GM21576 (cell line): ENCODE data around the gene SH2D2A.
A peak's percentile ranks its signal among the peaks of the same experiment; 100 is the strongest.
"Not testable (repeated sequence)": the region's sequence is repeated elsewhere in the genome, so short reads cannot be mapped to it uniquely, and the experiment has no call there.

Source experiments
- ATAC-seq: cut with Tn5 transposase; IDR thresholded peaks from one replicate; pipeline ENCODE4 v1.9.1; 2021; ENCODE audit warnings: mild to moderate bottlenecking, moderate library complexity; ENCODE audit not compliant: unreplicated experiment

SH2D2A gene

DNA sequence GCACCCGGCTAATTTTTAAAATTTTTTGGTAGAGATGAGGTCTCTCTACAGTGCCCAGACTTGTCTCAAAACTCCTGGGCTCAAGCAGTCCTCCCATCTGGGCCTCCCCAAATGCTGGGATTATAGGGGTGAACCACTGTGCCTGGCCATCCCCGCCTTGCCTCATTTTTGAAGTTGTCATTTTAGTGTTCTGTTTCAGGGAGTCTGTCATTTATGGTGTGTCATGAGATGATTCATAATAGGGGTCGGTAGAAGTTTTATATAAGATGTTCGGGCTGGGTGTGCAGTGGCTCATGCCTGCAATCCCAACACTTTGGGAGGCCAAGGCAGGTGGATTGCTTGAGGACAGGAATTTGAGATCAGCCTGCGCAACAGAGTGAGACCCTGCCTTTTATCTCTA is 40.8 kb downstream of the SH2D2A start:
- ATAC-seq: no peak

DNA sequence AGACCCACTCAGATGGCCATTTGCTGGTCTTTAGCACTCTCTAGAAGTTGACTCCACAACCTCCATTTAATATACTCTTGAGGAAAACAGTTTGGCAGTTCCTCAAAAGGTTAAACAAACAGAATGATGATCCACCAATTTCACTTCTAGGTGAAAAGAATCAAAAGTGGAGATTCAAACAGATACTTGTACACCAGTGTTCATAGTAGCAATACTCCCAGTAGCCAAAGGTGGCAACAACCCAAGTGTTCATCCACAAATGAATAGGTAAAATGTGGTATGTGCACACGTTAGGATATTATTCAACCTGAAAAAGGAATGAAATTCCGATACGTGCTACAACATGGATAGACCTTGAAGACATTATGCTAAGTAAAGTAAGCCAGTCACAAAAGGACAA is 43.0 kb downstream of the SH2D2A start:
- no peak for ATAC-seq

DNA sequence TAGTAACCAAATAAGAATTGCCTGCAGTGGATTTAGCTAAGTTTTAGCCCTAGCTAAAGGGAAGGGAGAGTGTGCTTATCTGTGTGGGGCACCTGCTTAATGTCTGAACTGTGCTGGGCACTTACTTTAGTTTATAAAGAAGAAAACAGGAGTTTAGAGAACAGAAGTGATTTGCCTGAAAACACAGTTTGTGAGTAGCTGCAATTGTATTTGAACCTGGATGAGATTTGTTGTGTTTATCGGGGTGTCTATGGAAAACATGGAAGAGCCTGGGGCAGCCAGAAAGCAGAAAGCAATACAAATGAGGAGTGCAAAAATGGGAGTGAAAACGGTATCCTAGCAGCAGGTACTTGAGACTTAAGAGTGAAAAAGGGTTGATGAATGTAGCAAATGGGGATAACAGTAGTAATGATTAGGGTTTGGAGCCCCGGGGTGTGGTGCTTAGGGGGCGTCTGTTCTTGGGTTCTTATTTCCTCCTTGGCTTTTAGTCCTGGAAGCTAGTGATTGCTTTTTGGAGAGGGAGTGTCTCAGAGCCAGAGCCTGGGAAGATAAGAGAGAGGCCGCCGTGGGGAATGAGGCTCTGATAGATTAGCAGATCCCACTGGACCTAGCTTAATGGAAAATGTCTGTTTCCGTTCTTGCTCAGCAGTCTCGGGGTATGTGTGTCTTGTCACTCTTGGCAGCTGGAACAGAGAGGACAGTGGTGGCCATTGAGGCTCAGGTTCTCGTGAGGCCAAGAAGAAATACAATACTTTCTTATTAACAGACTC is 43.7 kb downstream of the SH2D2A start:
- ATAC-seq: no peak

DNA sequence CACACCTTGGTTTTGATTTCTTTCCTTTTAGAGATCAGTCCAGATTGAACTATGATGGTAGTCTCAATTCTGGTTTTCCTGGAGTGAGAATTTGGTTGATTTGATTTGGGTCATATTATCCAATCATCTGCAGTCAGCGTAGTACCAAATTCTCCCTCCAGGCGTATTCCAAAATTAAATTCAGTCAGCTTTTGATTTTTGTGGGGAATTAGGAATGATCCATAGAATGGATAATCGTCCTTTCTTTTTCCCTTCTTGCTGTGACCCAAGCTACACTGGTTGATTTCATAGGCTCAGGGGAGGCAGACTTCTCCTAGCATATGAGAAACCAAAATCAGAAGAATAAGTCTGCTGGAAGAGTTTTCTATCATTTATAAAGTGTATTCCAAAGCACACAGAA is 44.4 kb downstream of the SH2D2A start:
- ATAC-seq: no peak

DNA sequence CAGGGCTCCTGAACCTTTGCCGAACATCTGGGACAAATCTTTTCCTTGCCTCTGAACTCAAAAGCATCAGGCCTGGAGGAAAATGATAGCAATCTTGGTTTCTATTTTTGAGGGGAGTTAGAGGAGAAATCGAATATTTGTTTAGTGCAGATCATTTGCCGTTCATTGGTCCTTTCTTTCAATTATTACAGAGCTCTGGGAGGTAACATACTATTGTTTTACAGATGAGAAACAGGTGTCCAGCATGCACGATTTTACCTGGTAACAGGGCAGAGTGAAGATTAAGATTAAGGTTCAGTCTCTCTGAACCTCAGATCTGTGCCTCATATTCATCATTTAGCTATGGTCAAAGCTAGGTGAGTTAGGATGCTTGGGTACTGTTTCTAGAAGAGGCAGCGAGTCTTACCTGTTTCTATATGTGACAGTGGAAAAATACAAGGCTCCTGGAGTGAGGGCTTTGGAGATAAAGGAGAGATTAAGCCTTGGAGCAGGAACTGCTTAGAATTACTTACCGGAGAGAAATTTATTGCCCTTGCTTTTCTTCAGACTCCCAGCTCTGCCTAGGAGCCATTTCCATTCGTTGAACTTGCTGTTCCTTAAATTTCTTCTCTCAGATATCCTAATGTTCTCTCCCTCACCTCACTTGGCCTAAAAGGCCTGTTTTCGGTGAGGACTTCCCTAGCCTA is 47.9 kb downstream of the SH2D2A start:
- ATAC-seq: no peak

DNA sequence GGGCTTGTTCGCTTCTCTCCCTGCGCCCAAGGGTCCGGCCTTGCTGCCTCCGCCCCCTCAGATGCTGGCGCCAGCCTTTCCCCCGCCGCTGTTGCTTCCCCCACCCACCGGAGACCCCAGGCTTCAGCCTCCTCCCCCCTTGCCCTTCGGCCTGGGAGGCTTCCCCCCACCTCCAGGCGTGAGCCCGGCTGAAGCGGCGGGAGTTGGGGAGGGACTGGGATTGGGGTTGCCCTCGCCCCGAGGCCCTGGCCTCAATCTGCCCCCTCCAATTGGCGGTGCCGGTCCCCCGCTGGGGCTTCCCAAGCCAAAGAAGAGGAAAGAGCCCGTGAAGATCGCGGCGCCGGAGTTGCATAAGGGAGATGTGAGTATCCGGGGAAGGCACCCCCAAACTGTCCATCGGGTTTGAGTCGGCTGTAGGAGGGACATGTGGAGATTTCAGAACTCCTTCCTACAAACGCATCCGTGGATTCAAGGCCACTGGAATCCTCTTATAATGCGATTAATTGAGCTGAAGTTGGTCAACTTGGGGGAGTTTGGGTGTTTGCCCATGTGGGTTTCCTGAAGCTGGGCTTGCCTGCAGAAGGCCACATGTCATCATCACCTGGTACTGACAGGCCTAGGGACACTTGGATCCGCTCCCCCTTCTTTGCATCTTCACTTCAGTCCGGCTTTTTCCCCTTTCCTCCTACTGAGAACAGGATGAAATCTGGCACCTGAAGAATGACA is 48.6 kb downstream of the SH2D2A start:
- ATAC-seq: no peak

DNA sequence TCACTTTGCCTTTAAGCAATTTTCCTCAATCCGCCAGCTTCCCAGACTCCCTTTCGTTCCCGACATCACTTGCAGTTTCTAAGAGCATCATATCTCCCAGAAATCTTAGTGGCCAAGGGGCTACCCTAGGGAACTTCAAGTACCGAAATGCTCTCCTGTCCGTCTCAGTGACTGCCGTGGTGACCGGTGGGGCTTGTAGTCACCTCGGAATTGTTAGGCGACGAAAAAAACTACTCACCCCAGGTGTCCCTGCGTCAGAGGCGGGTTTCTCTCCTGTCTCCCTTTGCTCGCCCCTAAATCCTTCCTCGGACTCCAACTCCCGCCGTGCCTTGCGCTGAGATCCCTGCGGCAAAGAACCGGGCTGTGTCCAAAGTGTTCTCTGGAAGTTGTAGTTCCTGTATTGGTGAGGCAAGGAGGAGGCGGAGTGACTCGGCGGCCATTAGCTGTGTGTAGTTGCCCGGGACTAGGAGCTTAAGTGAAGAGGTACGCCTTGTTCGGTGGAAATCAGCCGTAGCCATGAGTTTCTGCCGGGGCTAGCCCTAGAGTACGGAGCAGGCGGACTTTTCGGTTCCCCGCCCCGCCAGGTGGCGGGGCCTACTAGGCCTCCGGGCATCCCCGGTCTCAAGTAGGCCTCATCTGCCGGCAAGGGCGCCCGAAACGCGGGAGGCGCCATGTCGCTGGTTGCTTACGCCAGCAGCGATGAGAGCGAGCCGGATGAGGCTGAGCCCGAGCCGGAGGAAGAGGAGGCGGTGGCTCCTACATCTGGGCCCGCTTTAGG is 49.4 kb downstream of the SH2D2A start, which contains the start of gene PRCC:
Gene PRCC (plus strand): TSS at position 435 of the 778 bp plus-strand sequence. CDS start 237 bp downstream, at position 672.
- peak; percentile 93 for ATAC-seq

DNA sequence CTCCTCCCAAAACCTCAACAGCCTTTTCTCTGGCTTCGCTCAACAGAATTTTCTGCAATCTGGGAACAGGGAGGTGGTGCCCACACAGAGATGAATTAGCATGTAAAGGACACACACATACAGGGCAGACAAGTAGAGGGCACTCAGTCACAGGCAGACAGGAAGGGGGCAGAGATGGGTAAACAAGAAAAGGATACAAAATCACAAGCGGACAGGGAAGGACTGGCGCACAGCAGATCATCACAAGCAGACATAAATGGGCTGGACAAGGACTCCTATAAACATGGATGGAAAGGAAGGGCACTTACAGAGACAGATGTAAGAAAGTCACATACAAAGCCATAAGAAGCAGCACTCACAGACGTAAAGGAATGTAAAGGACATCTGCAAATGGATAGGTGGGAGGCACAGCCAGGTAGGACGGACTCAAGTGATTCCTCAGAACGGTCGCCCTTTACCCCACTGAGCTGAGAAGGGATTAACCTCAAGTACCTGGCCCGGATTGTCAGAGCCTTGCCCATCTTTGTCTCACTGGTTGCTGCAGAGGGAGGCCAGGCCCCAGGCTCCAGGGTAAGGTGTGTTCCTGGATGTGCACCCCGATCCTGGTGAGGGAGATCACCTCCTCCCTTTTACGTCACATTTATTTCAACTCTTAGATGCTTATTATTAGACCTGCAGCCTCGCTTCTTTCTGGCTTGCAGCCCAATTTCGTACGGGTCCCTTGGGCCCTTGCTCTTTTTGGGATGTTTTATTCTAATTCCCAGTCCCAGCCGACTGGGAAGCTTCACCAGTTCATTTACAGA is 50.1 kb downstream of the SH2D2A start:
- ATAC-seq: no peak

DNA sequence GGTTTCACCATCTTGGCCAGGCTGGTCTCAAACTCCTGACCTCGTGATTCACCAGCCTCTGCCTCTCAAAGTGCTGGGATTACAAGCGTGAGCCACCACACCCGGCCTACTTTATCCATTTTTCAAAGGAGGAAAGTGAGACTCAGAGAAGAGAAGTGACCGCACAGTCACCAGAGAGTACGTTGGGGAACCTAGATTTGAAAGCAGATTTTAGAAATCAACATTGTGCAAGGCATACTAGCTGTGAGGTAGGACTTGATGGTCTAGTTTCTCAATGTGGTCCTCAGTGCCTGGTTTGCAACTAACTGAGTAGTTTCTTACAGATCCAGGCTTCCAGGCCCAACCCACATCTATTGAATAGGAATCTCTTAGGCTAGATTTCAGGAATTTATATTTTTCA is 51.0 kb downstream of the SH2D2A start:
- ATAC-seq: no peak

DNA sequence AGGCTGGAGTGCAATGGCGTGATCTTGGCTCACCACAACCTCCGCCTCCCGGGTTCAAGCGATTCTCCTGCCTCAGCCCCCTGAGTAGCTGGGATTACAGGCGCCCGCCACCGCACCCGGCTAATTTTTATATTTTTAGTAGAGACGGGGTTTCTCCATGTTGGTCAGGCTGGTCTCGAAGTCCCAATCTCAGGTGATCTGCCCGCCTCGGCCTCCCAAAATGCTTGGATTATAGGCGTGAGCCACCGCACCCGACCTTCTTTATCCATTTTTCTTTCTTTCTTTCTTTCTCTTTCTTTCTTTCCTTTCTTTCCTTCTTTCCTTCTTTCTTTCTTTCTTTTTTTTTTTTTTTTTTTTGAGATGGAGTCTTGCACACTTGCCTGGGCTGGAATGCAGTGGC is 51.5 kb downstream of the SH2D2A start:
- not testable (repeated sequence) for ATAC-seq

DNA sequence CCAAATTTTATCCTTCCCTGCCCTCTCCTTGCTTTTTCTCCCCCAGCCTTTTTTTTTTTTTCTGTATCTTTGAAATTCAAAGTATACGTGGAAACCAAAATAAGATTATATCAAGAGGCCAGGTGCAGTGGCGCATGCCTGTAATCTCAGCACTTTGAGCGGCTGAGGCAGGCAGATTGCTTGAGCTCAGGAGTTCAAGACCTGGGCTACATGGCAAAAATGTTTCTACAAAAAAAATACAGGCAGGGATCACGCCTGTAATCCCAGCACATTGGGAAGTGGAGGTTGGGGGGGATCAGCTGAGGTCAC is 55.9 kb downstream of the SH2D2A start:
- no peak for ATAC-seq

DNA sequence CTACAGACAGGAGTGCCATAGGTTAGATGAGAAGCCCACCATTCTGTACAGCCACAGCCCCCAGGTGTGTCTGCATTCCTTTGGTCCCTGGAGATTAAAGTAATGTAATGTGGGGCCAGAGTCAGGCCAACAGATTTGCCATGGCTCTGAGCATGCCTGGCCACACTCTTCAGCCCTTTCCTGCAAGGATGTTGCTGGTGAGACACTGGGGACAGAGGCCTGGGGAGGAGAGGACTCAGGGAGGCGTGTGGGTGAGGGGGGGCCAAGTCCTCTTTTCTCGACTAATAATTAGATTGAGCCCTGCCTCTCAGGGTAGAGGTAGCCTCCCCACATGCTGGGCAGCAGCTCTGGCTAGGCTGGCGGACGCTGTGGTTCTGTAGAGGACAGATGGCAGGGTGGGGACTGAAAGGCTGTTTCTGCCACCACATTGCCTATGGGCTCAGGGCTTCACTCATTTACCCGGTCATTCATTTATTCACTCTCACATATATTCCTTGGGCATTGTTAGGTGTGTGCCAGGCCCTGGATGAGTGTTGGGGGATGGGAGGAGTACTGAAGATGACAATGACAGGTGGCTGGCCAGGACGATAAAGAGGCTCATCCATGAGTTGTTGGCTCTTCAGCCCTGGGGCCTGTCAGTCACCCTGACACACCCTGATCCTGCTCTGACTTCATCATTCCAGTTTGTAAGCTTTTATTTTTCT is 56.4 kb downstream of the SH2D2A start:
- ATAC-seq: no peak

DNA sequence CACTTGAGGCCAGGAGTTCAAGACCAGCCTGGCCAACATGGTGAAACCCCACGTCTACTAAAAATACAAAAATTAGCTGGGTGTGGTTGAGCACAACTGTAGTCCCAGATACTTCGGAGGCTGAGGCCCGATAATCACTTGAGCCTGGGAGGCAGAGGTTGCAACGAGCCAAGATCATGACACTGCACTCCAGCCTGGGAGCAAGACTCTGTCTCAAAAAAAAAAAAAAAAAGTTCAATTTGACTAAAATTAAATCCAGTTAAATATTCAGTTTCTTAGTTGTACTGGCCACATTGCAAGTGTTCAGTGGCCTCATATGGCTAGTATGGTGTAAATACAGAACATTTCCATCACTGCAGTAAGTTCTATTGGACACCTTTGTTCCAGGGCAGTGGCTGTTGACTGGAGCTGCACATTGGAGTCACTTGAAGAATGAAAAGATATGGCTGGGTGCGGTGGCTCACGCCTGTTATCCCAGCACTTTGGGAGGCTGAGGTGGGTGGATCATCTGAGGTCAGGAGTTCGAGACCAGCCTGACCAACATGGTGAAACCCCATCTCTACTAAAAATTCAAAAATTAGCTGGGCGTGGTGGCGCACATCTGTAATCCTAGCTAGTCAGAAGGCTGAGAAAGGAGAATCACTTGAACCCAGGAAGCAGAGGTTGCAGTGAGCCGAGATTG is 58.9 kb downstream of the SH2D2A start:
- not testable (repeated sequence) for ATAC-seq

DNA sequence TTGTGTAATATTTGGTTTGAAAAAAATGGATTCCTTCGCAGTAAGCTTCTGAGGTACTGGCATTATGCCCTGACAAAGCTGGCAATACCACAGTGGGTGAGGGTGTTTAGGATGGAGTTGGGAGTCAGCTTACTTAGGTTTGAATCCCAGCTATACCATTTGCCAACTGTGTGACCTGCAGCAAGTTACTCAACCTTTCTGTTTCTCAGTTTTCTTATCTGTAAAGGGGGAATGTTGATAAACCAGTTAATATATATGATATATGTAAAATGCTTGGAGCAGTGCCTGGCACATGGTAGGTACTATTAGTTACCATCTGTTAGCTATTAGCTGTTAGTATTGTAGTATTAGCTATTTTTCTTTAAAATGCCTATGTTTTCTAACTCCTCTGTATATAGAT is 60.3 kb downstream of the SH2D2A start:
- ATAC-seq: no peak
